Activated CD8-positive, alpha-beta memory T cell treated with anti-CD3 and anti-CD28 coated beads, Interleukin-2, amount 50 U/mL, for 1 hour (primary cell): Measurements from ENCODE around the gene FBXW10.
"Not testable (repeated sequence)": the region's sequence is repeated elsewhere in the genome, so short reads cannot be mapped to it uniquely, and the experiment has no call there.

Experiments used
- DNase-seq: peaks from one replicate; pipeline ENCODE4 v3.0.0-alpha.2; 2020; ENCODE audit errors: extremely low read depth

The FBXW10 gene

GRCh38 chr17:18753829-18754409 lies 10.1 kb downstream of the FBXW10 start:
- not testable (repeated sequence) for DNase-seq

DNA sequence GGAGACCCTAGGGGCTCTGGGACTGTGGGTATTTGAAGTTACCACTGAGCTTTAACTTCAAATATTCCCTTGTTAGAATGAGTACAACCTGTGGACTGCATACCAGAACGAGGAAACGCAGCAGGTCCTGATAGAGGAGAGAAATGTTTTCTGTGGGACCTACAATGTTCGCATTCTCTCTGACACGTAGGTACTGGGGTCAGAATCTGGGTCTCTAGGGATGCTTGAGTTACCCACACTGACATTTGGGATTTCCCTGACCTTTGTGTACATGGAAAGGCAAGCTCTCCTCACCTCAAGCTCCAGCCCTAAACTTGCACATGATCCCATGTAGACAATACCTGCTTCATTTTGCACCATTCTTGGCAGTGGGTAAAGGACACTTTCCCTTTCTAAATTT lies 12.1 kb downstream of the FBXW10 start:
- not testable (repeated sequence) for DNase-seq

DNA sequence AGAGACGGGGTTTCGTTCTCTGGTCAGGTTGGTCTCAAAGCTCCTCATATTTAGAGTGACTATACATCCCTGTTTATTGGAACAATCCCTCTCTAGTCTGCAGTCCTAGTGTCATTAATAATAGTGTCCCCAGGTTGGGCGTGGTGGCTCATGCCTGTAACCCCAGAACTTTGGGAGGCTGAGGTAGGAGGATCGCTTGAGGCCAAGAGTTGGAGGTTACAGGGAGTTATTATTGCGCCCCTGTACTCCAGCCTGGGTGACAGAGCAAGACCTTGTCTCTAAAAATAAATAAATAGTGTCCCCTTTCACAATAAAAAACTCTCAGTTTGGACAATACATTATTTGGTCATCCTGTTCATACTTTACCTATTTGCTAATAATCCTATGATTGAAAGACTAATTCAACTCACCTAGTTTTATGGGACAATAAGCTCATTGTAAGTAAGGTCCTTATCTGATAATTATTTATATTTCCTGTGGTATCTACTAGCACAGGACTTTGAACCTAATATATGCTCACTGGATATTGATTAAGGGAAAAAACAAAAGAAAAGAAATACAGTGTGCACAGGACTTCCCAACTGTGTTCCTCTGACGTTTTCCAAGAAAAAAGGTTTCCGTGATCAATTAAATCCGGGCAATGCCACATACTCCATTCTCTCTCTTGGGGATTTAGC lies 13.7 kb downstream of the FBXW10 start:
- not testable (repeated sequence) for DNase-seq

DNA sequence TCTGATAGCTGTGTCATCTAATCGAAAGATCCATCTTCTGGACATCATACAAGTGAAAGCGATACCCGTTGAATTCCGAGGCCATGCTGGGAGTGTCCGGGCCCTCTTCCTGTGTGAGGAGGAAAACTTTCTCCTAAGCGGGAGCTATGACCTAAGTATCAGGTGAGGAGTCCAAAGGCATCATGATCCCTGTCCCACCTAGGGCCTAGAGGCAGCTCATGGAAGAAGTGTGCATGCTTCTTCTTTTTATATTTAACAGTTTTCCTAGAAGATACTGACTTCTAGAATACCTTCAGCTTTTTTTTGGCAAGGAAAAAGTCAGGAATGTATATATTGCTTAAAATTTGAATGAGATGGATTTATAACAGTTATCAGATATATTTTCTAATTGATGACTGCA lies 14.5 kb downstream of the FBXW10 start:
- DNase-seq = not testable (repeated sequence)

- not testable (repeated sequence) for DNase-seq
Measured at GRCh38 chr17:18760221-18760620, 16.4 kb downstream of the FBXW10 start.

DNA sequence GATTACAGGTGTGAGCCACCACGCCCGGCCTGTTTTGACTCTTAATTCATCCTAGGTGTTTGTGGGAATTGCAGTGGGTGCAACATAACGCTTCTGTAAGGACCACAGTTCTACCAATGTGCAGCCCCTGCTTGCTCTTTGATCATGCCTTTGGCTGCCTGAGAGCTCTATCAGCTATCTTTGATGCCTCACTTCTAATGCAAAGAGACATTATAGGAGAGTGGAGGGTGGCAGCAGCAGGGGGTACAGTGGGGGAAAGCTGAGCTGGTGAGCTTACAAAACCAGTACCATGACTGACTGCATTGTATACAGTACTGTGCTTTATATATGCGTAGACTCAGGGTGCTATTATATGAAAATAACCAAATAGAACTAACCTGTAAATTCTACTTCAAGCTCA lies 26.7 kb downstream of the FBXW10 start:
- DNase-seq = not testable (repeated sequence)

GRCh38 chr17:18771066-18771465 lies 27.2 kb downstream of the FBXW10 start:
- not testable (repeated sequence) for DNase-seq

- no peak for DNase-seq
Measured at GRCh38 chr17:18772471-18772870, 28.6 kb downstream of the FBXW10 start.

DNA sequence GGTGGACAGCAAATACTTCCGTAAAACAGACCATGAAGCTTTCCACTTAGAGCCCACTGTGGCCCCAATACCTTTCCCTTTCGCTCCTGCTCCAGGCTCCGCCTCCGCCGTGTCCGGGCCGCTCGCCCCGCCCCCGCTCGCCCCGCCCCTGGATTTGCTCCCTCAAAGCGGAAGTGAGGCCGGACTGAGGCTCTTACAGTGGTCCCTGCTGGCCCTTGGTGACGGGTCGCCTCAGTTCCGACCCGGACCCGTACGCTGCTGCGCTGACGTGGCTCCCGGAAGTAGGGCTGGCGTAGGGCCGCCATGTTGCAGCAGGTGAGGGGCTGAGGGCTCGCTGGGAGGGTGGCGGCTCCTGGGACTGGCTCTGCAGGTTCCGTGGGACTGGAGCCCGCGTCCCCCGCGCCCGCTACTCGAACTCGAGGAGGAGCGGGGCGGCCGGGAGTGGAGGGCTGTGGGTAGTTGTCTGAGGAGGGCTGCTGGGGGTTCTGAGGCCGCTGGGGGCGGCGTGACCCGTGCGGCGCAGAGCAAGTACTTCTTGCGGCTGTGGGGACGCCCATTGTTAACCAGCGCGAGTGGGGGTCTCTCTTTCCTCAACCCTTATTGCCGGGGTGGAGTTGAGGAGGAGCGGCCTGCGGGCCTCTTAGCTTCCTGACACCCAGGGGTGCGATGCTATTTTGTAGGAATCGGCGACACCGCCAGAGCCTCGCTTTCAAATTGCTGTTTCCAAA lies 37.3 kb downstream of the FBXW10 start, which contains the start of gene TVP23B:
Gene TVP23B (plus strand): TSS at position 193 of the 728 bp plus-strand sequence. CDS start 111 bp downstream, at position 304.
- peak; percentile 87 for DNase-seq

GRCh38 chr17:18781805-18782204 lies 38.0 kb downstream of the FBXW10 start:
- not testable (repeated sequence) for DNase-seq

GRCh38 chr17:18785933-18786332 lies 42.1 kb downstream of the FBXW10 start:
- DNase-seq = not testable (repeated sequence)

DNA sequence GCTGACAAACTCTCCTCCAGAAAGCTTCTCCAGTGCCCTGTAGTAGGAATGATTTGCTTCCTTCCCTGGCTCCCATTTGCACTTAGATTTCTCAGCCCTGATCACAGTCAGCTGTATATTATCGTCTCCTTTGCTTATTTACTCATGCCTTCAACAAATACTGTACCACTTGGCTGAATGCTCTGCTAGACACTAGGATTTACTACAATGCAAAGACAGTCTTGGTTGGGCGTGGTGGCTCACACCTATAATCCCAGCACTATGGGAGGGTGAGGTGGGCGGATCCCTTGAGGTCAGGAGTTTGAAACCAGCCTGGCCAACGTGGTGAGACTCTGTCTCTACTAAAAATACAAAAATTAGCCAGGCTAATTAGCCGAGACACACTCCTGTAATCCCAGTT lies 43.0 kb downstream of the FBXW10 start:
- not testable (repeated sequence) for DNase-seq

GRCh38 chr17:18791402-18791801 lies 47.5 kb downstream of the FBXW10 start:
- DNase-seq = not testable (repeated sequence)

GRCh38 chr17:18794841-18795240 lies 51.0 kb downstream of the FBXW10 start:
- not testable (repeated sequence) for DNase-seq

DNA sequence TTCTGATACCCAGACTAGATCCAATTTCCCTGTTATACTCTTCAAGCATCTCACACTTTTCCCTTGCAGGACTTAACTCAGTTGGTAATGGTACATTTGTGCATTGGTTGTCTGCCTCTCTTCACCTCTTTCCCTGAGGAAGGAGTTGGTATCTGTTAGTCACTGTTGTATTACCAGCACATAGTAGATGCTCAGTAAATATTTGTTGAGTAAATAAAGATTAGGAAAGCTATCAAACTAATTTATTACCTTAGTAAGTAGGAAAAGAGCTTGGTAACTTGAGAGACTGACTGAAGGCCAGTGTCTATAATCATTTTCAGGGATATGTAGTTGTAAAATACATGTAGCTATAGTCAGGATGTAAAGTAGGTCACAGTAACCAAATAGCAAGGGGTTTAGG lies 53.0 kb downstream of the FBXW10 start:
- DNase-seq = not testable (repeated sequence)

DNA sequence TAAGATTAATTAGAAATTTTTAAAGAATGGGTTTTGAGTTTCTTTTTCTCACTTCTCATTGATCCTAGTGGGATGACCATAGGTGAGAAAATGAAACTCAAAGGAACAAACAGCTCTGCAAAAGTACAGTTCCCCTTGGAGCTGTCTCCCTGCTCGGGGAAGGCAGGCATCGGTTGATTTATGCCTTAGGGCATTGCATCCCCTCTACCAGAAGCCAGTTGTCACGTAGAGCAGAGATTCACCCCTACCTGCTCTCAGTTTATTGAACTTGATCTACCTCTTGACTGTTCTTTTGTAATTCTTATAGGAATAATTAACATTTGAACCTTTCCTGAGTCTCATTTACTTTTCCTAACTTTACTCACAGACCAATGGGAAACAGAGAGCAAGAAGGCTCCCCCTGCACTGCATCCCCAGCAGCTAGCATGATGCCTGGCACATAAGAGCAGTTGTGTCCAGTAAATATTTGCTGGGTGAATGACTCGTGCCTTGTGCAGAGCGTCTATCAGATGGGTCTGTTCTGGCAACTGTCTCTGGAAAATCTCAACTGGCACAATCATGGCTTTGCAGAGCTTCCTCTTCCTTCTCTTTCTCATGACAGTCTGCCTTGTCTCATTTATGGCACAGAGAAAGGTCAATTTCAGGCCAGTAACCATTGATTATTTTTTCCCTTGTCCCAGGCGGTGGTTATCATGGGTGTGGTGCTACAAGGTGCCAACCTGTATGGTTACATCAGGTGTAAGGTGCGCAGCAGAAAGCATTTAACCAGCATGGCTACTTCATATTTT lies 59.8 kb downstream of the FBXW10 start:
- not testable (repeated sequence) for DNase-seq

- DNase-seq = not testable (repeated sequence)
Measured at GRCh38 chr17:18815924-18816323, 72.1 kb downstream of the FBXW10 start.

DNA sequence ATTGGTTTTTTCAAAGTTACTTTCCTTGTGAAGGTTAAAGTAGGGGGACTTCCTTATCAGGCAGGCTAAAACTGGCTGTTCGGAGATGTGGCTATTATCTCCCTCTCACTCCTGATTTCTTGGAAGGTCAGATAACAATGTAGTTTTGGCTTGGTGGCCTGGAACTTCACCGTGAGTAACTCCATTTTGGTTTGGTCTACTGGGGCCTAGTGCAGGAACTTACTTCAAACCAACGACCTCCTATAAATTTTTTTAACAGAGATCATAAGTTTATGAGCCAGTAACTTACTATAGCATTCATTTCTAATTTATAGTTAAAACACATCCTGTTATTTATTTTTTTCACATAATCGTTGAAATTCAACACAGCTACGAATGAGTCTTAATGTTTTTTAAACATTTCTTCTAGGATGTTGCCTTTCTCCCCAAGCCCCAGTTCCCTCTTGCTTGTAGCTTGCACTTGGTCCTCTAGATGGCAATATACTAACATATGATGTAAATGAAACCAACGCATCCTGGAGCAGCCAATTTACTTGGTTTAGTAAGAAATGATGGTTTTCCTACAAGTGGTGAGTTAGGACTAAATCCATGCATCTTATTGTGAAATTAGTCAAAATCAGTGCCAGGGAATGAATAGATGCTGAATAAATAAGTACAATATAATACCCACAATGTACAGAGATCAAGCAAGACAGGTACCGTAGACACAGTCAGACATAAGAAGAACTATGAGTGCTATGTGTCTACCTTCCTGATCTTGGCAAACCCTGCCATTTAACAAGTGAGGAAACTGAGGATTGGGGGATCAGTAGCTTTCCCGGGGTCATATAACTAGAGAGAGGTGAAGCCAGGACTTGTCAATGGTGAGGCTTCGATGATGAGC lies 72.9 kb downstream of the FBXW10 start:
- peak; percentile 14 for DNase-seq

GRCh38 chr17:18821430-18821829 lies 77.6 kb downstream of the FBXW10 start:
- not testable (repeated sequence) for DNase-seq

GRCh38 chr17:18827613-18828012 lies 83.8 kb downstream of the FBXW10 start:
- not testable (repeated sequence) for DNase-seq
